ENCODE measurements around the gene HOXB2.

DNA sequence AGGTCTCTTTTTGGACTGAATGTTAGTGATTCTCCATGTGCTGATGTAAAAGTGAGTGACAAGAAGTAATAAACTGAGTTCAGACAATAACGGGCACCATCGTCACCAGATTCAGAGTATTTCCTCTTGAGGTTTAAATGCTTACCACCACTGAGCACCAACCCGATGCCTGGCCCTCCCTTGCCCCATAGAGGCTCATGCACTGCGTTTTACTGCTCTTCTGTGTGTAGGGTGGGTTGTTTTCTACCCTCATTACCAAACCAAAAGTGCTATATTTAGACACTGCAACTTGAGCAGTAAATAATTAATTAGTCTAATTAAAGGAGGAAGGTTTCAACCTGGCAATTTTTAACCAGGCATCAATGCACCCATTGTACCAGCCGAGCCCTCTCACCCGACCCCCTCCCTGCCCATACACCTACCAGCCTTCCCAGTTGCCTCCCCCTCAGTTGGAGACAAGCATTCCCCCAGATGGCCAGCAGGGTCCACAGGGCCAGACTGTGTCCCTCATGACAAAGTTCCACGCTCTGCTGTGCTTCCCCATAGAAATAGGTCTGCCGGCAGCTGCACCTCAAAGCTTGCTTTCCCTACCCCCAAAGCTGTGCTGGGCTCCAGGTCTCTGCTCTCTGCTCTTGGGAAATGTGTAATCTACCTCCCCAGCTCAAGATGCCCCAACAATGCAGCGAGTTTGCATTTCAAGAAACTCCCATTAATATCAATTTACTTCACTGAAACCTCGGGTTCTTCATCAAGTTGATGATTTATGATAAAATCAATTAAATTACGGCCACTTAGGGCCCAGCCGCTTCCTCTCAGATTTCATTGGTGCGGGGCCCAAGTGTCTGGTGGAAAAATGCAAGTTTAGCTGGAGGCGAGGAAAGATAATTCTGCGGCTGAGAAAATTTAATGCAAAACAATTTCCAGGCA, 17.2 kb upstream of the HOXB2 start:
- TF ChIP-seq, protein P1, sequence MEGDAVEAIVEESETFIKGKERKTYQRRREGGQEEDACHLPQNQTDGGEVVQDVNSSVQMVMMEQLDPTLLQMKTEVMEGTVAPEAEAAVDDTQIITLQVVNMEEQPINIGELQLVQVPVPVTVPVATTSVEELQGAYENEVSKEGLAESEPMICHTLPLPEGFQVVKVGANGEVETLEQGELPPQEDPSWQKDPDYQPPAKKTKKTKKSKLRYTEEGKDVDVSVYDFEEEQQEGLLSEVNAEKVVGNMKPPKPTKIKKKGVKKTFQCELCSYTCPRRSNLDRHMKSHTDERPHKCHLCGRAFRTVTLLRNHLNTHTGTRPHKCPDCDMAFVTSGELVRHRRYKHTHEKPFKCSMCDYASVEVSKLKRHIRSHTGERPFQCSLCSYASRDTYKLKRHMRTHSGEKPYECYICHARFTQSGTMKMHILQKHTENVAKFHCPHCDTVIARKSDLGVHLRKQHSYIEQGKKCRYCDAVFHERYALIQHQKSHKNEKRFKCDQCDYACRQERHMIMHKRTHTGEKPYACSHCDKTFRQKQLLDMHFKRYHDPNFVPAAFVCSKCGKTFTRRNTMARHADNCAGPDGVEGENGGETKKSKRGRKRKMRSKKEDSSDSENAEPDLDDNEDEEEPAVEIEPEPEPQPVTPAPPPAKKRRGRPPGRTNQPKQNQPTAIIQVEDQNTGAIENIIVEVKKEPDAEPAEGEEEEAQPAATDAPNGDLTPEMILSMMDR (conservative IDR thresholded peaks at IDR 0.05) = no peak
- TF ChIP-seq EZH2 (IDR thresholded peaks at IDR 0.05; ENCODE audit: low read depth) = no peak
